ENCODE data around the gene ESYT2.
A peak's percentile ranks its signal among the peaks of the same experiment; 100 is the strongest.
"Not testable (repeated sequence)": the region's sequence is repeated elsewhere in the genome, so short reads cannot be mapped to it uniquely, and the experiment has no call there.

ESYT2 gene

GRCh38 chr7:158854681-158855081, 25.4 kb upstream of the ESYT2 start:
- DNase-seq: no peak

GRCh38 chr7:158850545-158851102, 21.3 kb upstream of the ESYT2 start:
- no peak for DNase-seq

GRCh38 chr7:158849768-158850544, 20.6 kb upstream of the ESYT2 start:
- no peak for DNase-seq

- DNase-seq: no peak
These were observed 20.1 kb upstream of the ESYT2 start for GRCh38 chr7:158849442-158849767.

GRCh38 chr7:158847451-158847866, 18.1 kb upstream of the ESYT2 start:
- no peak for DNase-seq

GRCh38 chr7:158846304-158846703, 17.0 kb upstream of the ESYT2 start:
- DNase-seq: no peak

GRCh38 chr7:158843771-158844170, 14.5 kb upstream of the ESYT2 start:
- no peak for DNase-seq

- DNase-seq: no peak
These were observed 13.2 kb upstream of the ESYT2 start for GRCh38 chr7:158842486-158842885.

- no peak for DNase-seq
These were observed 11.3 kb upstream of the ESYT2 start for GRCh38 chr7:158840604-158841003.

- not testable (repeated sequence) for DNase-seq
These were observed 9.9 kb upstream of the ESYT2 start for GRCh38 chr7:158839177-158839576.

- DNase-seq: no peak
These were observed 8.7 kb upstream of the ESYT2 start for GRCh38 chr7:158837790-158838637.

GRCh38 chr7:158836692-158837091, 7.4 kb upstream of the ESYT2 start:
- DNase-seq: no peak

GRCh38 chr7:158834878-158835784, 5.8 kb upstream of the ESYT2 start:
- no peak for DNase-seq

- no peak for DNase-seq
These were observed 3.7 kb upstream of the ESYT2 start for GRCh38 chr7:158832994-158833393.

- DNase-seq: no peak
These were observed 2.4 kb upstream of the ESYT2 start for GRCh38 chr7:158831738-158832091.

- DNase-seq: no peak
These were observed 958 bp upstream of the ESYT2 start for GRCh38 chr7:158830211-158830723.

- DNase-seq: peak in 1 of 2 experiments; percentile 45
These were observed 328 bp downstream of the ESYT2 start for GRCh38 chr7:158829021-158829341.

GRCh38 chr7:158828133-158829020, 932 bp downstream of the ESYT2 start:
- peak in 1 of 2 experiments; percentile 41 for DNase-seq

- DNase-seq: peak; percentile 66 to 72
These were observed 1.7 kb downstream of the ESYT2 start for GRCh38 chr7:158827411-158828132.

- DNase-seq: no peak
These were observed 3.5 kb downstream of the ESYT2 start for GRCh38 chr7:158825628-158826289.

Measured in Kasumi-1 (cell line).